ENCODE results near the gene HMGN3. TPM values are rescaled to one million over a fixed set of nuclear protein-coding genes. Genes with fewer than 3 reads are reported as not detected.

Gene HMGN3
- total and polyA plus RNA-seq, 2 experiments from 2014 or later = 129 to 266 TPM

- peak; percentile 49 for DNase-seq (ENCODE audit: low spot score)
- H2AFZ ChIP-seq = no peak overlapping the region
- no peaks in the 10 kb centered on the region for H3K9me2 ChIP-seq (replicated peaks; ENCODE audit: insufficient read depth)
- H3K27me3 ChIP-seq = no peaks in the 10 kb centered on the region
- H4K20me1 ChIP-seq (ENCODE audit: insufficient read depth, poor library complexity, severe bottlenecking) = no peaks in the 10 kb centered on the region
- WGBS (ENCODE audit: low lambda C conversion rate, missing lambda C conversion rate) = 25% methylated on average over 3 of the region's 3 CpGs
- no peaks in the 10 kb centered on the region for H3K79me2 ChIP-seq
- no peaks in the 10 kb centered on the region for H3K36me3 ChIP-seq (replicated peaks; ENCODE audit: insufficient read depth, low read depth)
- H3K27ac ChIP-seq = peak overlapping the region; percentile 47
- no peak overlapping the region for H3K4me3 ChIP-seq
- TF ChIP-seq EZH2phosphoT487 (IDR thresholded peaks at IDR 0.05; ENCODE audit: low read depth, severe bottlenecking, unreplicated experiment) (no peak), EZH2 (IDR thresholded peaks at IDR 0.05; ENCODE audit: borderline replicate concordance) (no peak), CTCF (IDR thresholded peaks at IDR 0.05; ENCODE audit: poor library complexity) (no peak)
- peaks cover 2% of the 10 kb centered on the region for H3K4me1 ChIP-seq (ENCODE audit: insufficient read depth)
- no peak overlapping the region for H3K4me2 ChIP-seq
- no peaks in the 10 kb centered on the region for H3K9me3 ChIP-seq (ENCODE audit: low read depth)
These were observed 35.4 kb upstream of the HMGN3 start for GRCh38 chr6:79269877-79270276.

- H3K4me2 ChIP-seq = no peak overlapping the region
- H3K4me1 ChIP-seq (ENCODE audit: insufficient read depth) = peaks cover 8% of the 10 kb centered on the region
- no peaks in the 10 kb centered on the region for H3K27me3 ChIP-seq
- H4K20me1 ChIP-seq (ENCODE audit: insufficient read depth, poor library complexity, severe bottlenecking) = no peaks in the 10 kb centered on the region
- TF ChIP-seq CTCF (IDR thresholded peaks at IDR 0.05; ENCODE audit: poor library complexity) (no peak), EZH2phosphoT487 (IDR thresholded peaks at IDR 0.05; ENCODE audit: low read depth, severe bottlenecking, unreplicated experiment) (no peak), EZH2 (IDR thresholded peaks at IDR 0.05; ENCODE audit: borderline replicate concordance) (no peak)
- DNase-seq (ENCODE audit: low spot score) = no peak
- H3K36me3 ChIP-seq (replicated peaks; ENCODE audit: insufficient read depth, low read depth) = no peaks in the 10 kb centered on the region
- 96% methylated on average over 1 of the region's 1 CpG for WGBS (ENCODE audit: low lambda C conversion rate, missing lambda C conversion rate)
- H2AFZ ChIP-seq = no peak overlapping the region
- H3K4me3 ChIP-seq = no peak overlapping the region
- no peaks in the 10 kb centered on the region for H3K79me2 ChIP-seq
- no peaks in the 10 kb centered on the region for H3K9me2 ChIP-seq (replicated peaks; ENCODE audit: insufficient read depth)
- no peaks in the 10 kb centered on the region for H3K9me3 ChIP-seq (ENCODE audit: low read depth)
- no peak overlapping the region for H3K27ac ChIP-seq
These were observed 32.6 kb upstream of the HMGN3 start for GRCh38 chr6:79267128-79267527.

GRCh38 chr6:79266051-79266450, 31.6 kb upstream of the HMGN3 start:
- DNase-seq (ENCODE audit: low spot score) = no peak
- Histone ChIP-seq H3K4me1 (ENCODE audit: insufficient read depth) (peaks cover 8% of the 10 kb centered on the region), H3K27me3 (no peaks in the 10 kb centered on the region), H3K4me3 (no peak overlapping the region), H3K36me3 (replicated peaks; ENCODE audit: insufficient read depth, low read depth) (no peaks in the 10 kb centered on the region), H3K27ac (no peak overlapping the region), H2AFZ (no peak overlapping the region), H3K9me2 (replicated peaks; ENCODE audit: insufficient read depth) (no peaks in the 10 kb centered on the region), H4K20me1 (ENCODE audit: insufficient read depth, poor library complexity, severe bottlenecking) (no peaks in the 10 kb centered on the region), H3K9me3 (ENCODE audit: low read depth) (no peaks in the 10 kb centered on the region), H3K4me2 (no peak overlapping the region), H3K79me2 (no peaks in the 10 kb centered on the region)
- TF ChIP-seq EZH2phosphoT487 (IDR thresholded peaks at IDR 0.05; ENCODE audit: low read depth, severe bottlenecking, unreplicated experiment) (no peak), CTCF (IDR thresholded peaks at IDR 0.05; ENCODE audit: poor library complexity) (no peak), EZH2 (IDR thresholded peaks at IDR 0.05; ENCODE audit: borderline replicate concordance) (no peak)

- no peaks in the 10 kb centered on the region for H3K27me3 ChIP-seq
- no peak for DNase-seq (ENCODE audit: low spot score)
- no peak overlapping the region for H2AFZ ChIP-seq
- H3K4me2 ChIP-seq = peak overlapping the region; percentile 1
- H3K27ac ChIP-seq = peak overlapping the region; percentile 19
- H3K36me3 ChIP-seq (replicated peaks; ENCODE audit: insufficient read depth, low read depth) = no peaks in the 10 kb centered on the region
- H3K4me3 ChIP-seq = no peak overlapping the region
- H3K9me3 ChIP-seq (ENCODE audit: low read depth) = no peaks in the 10 kb centered on the region
- TF ChIP-seq CTCF (IDR thresholded peaks at IDR 0.05; ENCODE audit: poor library complexity) (no peak), EZH2 (IDR thresholded peaks at IDR 0.05; ENCODE audit: borderline replicate concordance) (no peak), EZH2phosphoT487 (IDR thresholded peaks at IDR 0.05; ENCODE audit: low read depth, severe bottlenecking, unreplicated experiment) (no peak)
- no peaks in the 10 kb centered on the region for H4K20me1 ChIP-seq (ENCODE audit: insufficient read depth, poor library complexity, severe bottlenecking)
- no peaks in the 10 kb centered on the region for H3K9me2 ChIP-seq (replicated peaks; ENCODE audit: insufficient read depth)
- H3K79me2 ChIP-seq = no peaks in the 10 kb centered on the region
- peaks cover 5% of the 10 kb centered on the region for H3K4me1 ChIP-seq (ENCODE audit: insufficient read depth)
These were observed 28.9 kb upstream of the HMGN3 start for GRCh38 chr6:79263359-79263758.
